Neural progenitor cell (in vitro differentiated cells): ENCODE measurements around the gene WWOX.

Experiments
- EZH2phosphoT487 ChIP-seq: fragments of 200-600 bp; sonication (generic); IDR thresholded peaks from 2 replicates; pipeline ENCODE4 v1.6.1; 2017; ENCODE audit warnings: antibody characterized with exemption
- TF ChIP-seq, protein P1 (sequence below): fragments of 200-600 bp; sonication (generic); IDR thresholded peaks from 2 replicates; pipeline ENCODE4 v1.5.1; 2017; ENCODE audit warnings: antibody characterized with exemption, mild to moderate bottlenecking

DNA sequence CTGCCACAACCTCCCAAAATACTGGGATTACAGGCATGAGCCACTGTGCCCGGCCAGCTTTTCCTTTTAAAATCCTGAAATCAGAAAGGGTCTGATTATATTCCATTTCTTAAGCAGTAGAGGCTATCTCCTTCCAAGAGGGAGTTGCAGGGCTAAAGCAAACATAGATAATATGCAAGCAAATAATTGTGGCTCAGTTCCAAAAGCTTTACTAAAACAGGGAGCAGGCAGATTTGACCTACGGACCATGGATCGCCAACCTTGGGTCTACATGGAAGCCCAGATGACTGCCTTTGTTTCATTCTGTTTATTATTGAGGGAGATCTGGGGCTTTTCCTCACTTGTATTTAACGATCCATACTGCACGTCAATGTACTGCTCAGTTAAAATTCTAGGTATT lies 38.6 kb upstream of the WWOX start:
- TF ChIP-seq, protein P1, sequence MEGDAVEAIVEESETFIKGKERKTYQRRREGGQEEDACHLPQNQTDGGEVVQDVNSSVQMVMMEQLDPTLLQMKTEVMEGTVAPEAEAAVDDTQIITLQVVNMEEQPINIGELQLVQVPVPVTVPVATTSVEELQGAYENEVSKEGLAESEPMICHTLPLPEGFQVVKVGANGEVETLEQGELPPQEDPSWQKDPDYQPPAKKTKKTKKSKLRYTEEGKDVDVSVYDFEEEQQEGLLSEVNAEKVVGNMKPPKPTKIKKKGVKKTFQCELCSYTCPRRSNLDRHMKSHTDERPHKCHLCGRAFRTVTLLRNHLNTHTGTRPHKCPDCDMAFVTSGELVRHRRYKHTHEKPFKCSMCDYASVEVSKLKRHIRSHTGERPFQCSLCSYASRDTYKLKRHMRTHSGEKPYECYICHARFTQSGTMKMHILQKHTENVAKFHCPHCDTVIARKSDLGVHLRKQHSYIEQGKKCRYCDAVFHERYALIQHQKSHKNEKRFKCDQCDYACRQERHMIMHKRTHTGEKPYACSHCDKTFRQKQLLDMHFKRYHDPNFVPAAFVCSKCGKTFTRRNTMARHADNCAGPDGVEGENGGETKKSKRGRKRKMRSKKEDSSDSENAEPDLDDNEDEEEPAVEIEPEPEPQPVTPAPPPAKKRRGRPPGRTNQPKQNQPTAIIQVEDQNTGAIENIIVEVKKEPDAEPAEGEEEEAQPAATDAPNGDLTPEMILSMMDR = no peak
- TF ChIP-seq EZH2phosphoT487 = no peak
